ENCODE data around the gene RNF135. TPM values are rescaled to one million over a fixed set of nuclear protein-coding genes. Genes with fewer than 3 reads are reported as not detected.

The RNF135 gene
- total RNA-seq, 1 donor from 2014 or later: 25.3 TPM

DNA sequence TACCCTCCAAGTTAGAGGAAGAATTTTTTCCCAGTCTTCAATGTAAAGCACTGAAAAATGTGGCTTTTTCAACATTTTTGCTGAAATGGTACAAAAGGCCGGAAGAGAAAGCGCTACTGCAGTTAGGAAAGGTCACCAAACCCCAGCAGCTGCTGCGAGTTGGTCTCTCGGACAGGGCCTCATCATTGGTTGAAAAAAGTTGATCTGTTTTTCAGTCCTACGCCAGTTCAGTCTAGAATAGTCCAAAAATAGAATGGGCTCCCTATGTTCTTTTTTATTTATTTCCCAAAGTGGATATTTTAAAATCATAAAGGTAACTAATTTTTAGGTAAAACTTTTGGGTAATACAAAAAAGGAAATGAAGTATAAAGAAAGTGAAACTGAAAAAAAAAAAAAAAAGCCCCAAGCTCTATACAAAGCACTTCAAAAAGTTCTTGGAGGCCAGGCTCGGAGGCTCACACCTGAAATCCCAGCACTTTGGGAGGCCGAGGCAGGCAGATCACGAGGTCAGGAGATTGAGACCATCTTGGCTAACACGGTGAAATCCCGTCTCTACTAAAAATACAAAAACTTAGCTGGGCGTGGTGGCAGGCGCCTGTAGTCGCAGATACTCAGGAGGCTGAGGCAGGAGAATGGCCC is 31.7 kb upstream of the RNF135 start:
- no peaks in the 10 kb centered on the region for H3K27me3 ChIP-seq
- intact Hi-C loops (cut with DNase I): no loop called here
- H3K9me3 ChIP-seq: no peaks in the 10 kb centered on the region
- no peaks in the 10 kb centered on the region for H3K4me1 ChIP-seq
- no peak for DNase-seq
- no peak for ATAC-seq
- H3K27ac ChIP-seq: peak overlapping the region; percentile 14
- TF ChIP-seq, protein P1, sequence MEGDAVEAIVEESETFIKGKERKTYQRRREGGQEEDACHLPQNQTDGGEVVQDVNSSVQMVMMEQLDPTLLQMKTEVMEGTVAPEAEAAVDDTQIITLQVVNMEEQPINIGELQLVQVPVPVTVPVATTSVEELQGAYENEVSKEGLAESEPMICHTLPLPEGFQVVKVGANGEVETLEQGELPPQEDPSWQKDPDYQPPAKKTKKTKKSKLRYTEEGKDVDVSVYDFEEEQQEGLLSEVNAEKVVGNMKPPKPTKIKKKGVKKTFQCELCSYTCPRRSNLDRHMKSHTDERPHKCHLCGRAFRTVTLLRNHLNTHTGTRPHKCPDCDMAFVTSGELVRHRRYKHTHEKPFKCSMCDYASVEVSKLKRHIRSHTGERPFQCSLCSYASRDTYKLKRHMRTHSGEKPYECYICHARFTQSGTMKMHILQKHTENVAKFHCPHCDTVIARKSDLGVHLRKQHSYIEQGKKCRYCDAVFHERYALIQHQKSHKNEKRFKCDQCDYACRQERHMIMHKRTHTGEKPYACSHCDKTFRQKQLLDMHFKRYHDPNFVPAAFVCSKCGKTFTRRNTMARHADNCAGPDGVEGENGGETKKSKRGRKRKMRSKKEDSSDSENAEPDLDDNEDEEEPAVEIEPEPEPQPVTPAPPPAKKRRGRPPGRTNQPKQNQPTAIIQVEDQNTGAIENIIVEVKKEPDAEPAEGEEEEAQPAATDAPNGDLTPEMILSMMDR (IDR thresholded peaks at IDR 0.05): no peak
- no peaks in the 10 kb centered on the region for H3K36me3 ChIP-seq
- H3K4me3 ChIP-seq: no peak overlapping the region

DNA sequence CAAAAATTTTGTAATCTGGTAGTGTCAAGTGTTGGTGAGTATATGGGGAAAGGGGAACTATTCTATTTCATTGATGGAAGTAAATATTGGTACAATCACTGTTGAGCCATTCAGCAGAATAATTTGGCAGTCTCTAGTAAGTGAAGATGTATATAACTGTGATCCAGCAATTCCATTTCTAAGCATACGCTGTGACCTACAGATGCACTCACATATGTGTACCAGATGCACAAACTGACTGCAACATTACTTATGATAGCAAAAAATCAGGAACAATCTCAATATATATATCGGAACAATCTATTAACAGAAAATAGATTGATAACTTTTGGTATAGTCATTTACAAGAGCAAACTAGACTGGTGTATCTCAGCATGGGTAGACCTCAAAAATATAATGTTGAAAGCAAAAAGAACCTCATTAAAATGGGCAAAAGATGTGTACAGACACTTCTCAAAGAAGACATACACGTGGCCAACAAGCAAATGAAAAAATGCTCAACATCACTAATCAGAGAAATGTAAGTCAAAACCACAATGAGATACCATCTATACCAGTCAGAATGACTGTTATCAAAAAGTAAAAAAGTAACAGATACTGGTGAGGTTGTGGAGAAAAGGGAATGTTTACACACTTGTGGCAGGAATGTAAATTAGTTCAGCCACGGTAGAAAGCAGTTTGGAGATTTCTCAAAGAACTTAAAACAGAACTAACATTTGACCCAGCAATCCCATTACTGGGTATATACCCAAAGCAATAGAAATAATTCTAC is 28.3 kb upstream of the RNF135 start:
- intact Hi-C loops (cut with DNase I): no loop called here
- Histone ChIP-seq H3K27me3 (no peaks in the 10 kb centered on the region), H3K36me3 (no peaks in the 10 kb centered on the region), H3K9me3 (no peaks in the 10 kb centered on the region), H3K4me3 (no peak overlapping the region), H3K27ac (no peak overlapping the region), H3K4me1 (no peaks in the 10 kb centered on the region)
- TF ChIP-seq, protein P1 (IDR thresholded peaks at IDR 0.05): no peak
- DNase-seq: no peak
- ATAC-seq: no peak

DNA sequence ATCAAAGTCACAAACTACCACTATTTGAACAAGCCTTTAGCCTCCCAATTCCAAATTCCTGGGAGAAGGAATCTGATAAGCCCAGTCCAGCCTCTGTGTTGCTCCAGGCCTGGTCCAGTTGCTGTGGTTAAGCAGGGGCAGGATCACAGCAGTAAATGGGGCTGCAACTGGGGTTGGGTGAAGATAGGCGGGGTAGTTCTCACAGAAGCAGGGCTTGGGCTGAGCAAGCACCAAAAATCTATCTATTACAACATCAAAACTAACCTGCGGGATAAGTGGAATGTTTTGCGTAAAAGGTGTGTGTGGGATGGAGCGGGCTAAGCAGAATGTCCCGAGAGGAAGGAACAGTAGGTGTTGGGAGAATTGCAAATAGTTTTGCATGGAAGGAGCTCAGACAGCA is 23.0 kb upstream of the RNF135 start:
- DNase-seq: no peak
- Histone ChIP-seq H3K27me3 (no peaks in the 10 kb centered on the region), H3K27ac (no peak overlapping the region), H3K4me3 (no peak overlapping the region), H3K4me1 (peaks cover 13% of the 10 kb centered on the region), H3K9me3 (no peaks in the 10 kb centered on the region), H3K36me3 (no peaks in the 10 kb centered on the region)
- intact Hi-C loops (cut with DNase I): no loop called here
- TF ChIP-seq, protein P1 (IDR thresholded peaks at IDR 0.05): no peak
- ATAC-seq: no peak

DNA sequence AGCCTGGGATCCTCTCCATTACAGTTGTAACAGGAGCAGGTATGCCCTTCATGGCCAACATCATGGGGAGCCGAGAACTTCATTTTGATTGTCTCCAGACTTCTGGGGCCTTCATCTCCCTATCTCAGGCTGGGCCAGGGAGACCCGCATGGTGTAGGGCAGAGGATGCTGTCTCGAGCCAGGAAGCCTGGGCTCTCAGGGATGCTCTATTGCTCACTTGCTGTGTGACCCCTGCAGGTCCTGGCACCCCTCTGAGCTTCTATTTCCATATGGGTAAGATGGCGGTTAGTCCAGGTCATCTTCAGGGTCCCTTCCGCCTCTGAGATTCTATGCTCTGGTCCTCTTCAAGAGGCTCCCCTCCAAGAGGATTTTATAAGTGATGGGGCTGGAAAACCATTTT is 20.6 kb upstream of the RNF135 start:
- ATAC-seq (no peak), DNase-seq (no peak)
- Histone ChIP-seq H3K36me3 (no peaks in the 10 kb centered on the region), H3K4me3 (no peak overlapping the region), H3K27ac (peak overlapping the region; percentile 19), H3K4me1 (peaks cover 24% of the 10 kb centered on the region), H3K27me3 (no peaks in the 10 kb centered on the region), H3K9me3 (no peaks in the 10 kb centered on the region)
- TF ChIP-seq, protein P1 (IDR thresholded peaks at IDR 0.05): no peak
- intact Hi-C loops (cut with DNase I): no loop called here

DNA sequence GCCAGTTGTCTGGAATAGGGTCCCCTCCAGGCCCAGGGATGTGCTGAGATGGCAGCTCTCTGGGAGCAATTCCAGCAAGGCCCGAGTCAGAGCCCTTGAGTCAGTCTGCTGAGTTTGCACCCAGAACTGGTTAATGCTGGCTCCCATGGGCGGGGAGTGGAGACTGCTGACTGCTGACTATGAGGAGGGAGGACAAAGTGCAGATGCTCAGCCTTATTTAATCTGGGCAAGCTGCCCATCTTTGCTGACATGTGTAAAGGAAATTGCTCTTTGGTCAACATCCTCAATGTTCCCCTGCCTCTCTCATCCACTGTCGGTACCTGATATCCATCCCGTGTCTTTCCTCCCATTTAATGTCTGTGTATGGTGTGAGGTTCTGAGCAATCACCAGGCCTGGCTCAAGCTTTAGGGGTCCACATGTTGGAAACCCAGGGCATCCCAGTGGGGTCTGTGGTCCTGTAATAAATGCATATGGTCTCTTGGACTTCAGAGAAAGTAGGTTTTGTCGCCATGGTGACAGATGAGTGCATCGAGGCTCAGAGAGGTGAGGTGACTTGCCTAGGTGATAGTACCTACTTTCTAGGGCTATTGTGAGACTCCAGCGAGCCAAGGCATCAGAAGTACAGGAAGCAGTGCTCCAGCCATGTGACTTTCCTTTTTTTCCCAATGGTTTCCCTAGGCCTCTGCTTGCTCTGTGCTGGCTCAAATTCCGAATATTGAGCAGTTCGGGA is 20.0 kb upstream of the RNF135 start:
- ATAC-seq: peak; percentile 79
- Histone ChIP-seq H3K36me3 (no peaks in the 10 kb centered on the region), H3K27me3 (no peaks in the 10 kb centered on the region), H3K9me3 (no peaks in the 10 kb centered on the region), H3K27ac (peak overlapping the region; percentile 19), H3K4me1 (peaks cover 24% of the 10 kb centered on the region), H3K4me3 (no peak overlapping the region)
- DNase-seq: peak; percentile 72
- intact Hi-C loops (cut with DNase I): no loop called here
- TF ChIP-seq, protein P1 (IDR thresholded peaks at IDR 0.05): no peak

Data from upper lobe of right lung (tissue), 1 donor.